Measurements from ENCODE around the gene EVI5.

Gene EVI5

DNA sequence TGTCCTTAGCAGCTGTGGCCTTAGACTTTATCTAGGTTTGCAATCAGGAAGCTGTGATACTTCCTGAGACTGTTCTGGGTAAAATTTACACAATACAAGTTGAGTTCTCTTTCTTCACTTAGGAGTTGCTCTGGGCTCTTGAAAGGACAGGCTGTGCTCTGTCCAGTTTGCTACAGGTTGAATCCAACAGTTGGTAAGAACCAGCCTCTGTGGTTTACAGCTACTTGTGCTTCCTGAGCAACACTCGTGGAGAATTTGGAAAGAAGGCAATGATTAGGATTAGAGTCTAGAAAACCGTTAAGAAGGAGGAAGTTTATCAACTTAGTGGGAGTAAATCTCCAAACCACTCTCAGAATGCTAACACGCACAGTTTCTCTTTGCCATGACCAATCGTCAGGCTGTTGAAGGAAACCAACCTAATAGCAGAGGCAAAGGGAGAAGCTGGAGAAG lies 325.0 kb downstream of the EVI5 start:
- Histone ChIP-seq H3K27me3 (no peaks in the 10 kb centered on the region), H3K27ac (peak overlapping the region; percentile 90), H3K4me1 (ENCODE audit: control insufficient read depth in 1 of 2, insufficient read depth in 1 of 2, low read depth in 1 of 2, low read length in 1 of 2) (peaks cover 72 to 74% of the 10 kb centered on the region in 2 experiments), H3K9me3 (no peaks in the 10 kb centered on the region), H3K4me3 (ENCODE audit: low read depth in 1 of 2, low read length in 1 of 2) (peak overlapping the region; percentile 50 to 64), H3K36me3 (no peaks in the 10 kb centered on the region)
- TF ChIP-seq, protein P1, sequence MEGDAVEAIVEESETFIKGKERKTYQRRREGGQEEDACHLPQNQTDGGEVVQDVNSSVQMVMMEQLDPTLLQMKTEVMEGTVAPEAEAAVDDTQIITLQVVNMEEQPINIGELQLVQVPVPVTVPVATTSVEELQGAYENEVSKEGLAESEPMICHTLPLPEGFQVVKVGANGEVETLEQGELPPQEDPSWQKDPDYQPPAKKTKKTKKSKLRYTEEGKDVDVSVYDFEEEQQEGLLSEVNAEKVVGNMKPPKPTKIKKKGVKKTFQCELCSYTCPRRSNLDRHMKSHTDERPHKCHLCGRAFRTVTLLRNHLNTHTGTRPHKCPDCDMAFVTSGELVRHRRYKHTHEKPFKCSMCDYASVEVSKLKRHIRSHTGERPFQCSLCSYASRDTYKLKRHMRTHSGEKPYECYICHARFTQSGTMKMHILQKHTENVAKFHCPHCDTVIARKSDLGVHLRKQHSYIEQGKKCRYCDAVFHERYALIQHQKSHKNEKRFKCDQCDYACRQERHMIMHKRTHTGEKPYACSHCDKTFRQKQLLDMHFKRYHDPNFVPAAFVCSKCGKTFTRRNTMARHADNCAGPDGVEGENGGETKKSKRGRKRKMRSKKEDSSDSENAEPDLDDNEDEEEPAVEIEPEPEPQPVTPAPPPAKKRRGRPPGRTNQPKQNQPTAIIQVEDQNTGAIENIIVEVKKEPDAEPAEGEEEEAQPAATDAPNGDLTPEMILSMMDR (IDR thresholded peaks at IDR 0.05), result no peak

Measured in neutrophil (primary cell).